GM06990 (cell line): ENCODE results near the gene SLC8A2.

Experiments
- DNase-seq: peaks from one replicate; pipeline ENCODE4 v3.0.0-alpha.2; 2011; ENCODE audit not compliant: insufficient read length; ENCODE audit errors: extremely low read depth
- H3K27me3 ChIP-seq: replicated peaks from 2 replicates; pipeline ENCODE4 v1.6.0; 2011; ENCODE audit warnings: low read length; ENCODE audit not compliant: control insufficient read depth, insufficient read depth
- H3K36me3 ChIP-seq: 2 replicates; pipeline ENCODE4 v1.5.1; 2011; ENCODE audit warnings: low read length; ENCODE audit not compliant: control insufficient read depth, insufficient read depth
- H3K4me3 ChIP-seq: replicated peaks from 2 replicates; pipeline ENCODE4 v1.5.1; 2011; ENCODE audit warnings: low read depth, mild to moderate bottlenecking, control low read depth, low read length
- CTCF ChIP-seq: IDR thresholded peaks from 2 replicates; pipeline ENCODE4 v1.5.1; 2011; ENCODE audit warnings: low read length, control low read depth, mild to moderate bottlenecking, inconsistent platforms; ENCODE audit not compliant: insufficient read depth, poor library complexity, severe bottlenecking

SLC8A2 gene

GRCh38 chr19:47461876-47462275 lies 9.8 kb downstream of the SLC8A2 start:
- no peak overlapping the region for H3K4me3 ChIP-seq
- H3K27me3 ChIP-seq, result peaks cover 1% of the 10 kb centered on the region; the same call in 1 of the 2 replicates
- no peak for TF ChIP-seq CTCF
- H3K36me3 ChIP-seq, result no peaks in the 10 kb centered on the region
- no peak for DNase-seq

- Histone ChIP-seq H3K4me3 (no peak overlapping the region), H3K36me3 (no peaks in the 10 kb centered on the region), H3K27me3 (peaks cover 1% of the 10 kb centered on the region; the same call in 1 of the 2 replicates)
- DNase-seq, result no peak
- no peak for TF ChIP-seq CTCF
These were observed 12.2 kb downstream of the SLC8A2 start for GRCh38 chr19:47459477-47459876.

GRCh38 chr19:47458672-47459071 lies 13.0 kb downstream of the SLC8A2 start:
- Histone ChIP-seq H3K27me3 (peaks cover 1% of the 10 kb centered on the region; the same call in 1 of the 2 replicates), H3K36me3 (no peaks in the 10 kb centered on the region), H3K4me3 (no peak overlapping the region)
- no peak for TF ChIP-seq CTCF
- no peak for DNase-seq

GRCh38 chr19:47456721-47457474 lies 14.8 kb downstream of the SLC8A2 start:
- DNase-seq, result no peak
- H3K27me3 ChIP-seq, result peaks cover 1% of the 10 kb centered on the region; the same call in 1 of the 2 replicates
- H3K36me3 ChIP-seq, result no peaks in the 10 kb centered on the region
- TF ChIP-seq CTCF, result no peak
- no peak overlapping the region for H3K4me3 ChIP-seq

- no peaks in the 10 kb centered on the region; the same call in 1 of the 2 replicates for H3K27me3 ChIP-seq
- no peak overlapping the region for H3K4me3 ChIP-seq
- DNase-seq, result no peak
- H3K36me3 ChIP-seq, result no peaks in the 10 kb centered on the region
- TF ChIP-seq CTCF, result no peak
These were observed 21.2 kb downstream of the SLC8A2 start for GRCh38 chr19:47450478-47450877.
